ENCODE results near the gene DMRTC2. TPM values are rescaled to one million over a fixed set of nuclear protein-coding genes. Genes with fewer than 3 reads are reported as not detected.

Gene DMRTC2
- polyA plus RNA-seq, 3 donors = not detected

DNA sequence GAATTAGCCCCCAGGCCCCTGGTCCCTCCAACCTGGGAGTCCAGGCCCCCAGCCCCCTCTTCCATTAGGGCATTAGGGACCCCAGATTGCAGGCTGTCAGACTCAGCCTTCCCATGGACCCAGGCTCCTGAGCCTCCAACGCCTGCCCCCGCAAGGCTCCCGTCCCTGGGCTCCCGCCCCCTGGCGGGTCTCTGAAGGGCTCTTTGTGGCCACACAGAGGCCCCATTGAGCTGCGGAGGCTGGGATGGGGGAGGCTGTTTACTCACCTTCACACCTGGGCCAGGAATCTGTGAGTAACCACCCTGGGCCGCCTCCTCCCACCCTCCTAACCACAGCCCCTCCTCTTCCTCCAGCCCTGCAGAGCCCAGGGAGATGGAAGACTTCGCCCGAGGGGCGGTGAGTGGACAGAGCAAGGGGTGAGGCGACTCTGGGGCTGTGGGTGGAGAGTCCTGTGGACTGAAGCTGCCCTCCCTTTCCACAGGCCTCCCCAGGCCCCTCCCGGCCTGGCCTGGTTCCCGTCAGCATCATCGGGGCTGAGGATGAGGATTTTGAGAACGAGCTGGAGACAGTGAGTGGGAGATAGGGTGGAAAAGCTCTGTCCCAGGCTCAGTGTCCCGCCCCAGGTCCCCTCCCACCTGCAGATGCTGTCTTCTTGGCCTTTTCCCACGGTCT lies 43.0 kb downstream of the DMRTC2 start:
- no peak for DNase-seq (ENCODE audit: low read depth in 3 of 3, low spot score in 2 of 3)

DNA sequence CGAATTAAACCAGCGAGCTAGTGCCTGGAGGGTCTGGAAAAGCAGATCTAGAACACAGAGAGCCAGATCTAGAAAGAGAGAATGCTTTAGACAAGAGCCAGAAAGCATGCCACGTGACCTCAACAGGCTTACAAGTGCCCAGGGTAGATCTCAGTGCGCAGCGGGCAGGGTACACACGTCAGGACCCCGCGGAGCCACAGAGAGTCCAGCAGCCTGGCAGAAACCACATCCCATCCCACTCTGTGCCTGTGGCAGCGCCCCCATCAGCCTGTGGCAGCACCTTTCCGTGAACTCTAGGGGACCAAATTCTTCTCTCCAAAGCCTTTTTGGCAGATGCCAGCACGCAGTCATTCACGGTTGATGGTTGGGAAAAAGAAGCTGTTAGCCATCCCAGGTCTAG lies 44.1 kb downstream of the DMRTC2 start:
- no peak for DNase-seq (ENCODE audit: low read depth in 3 of 3, low spot score in 2 of 3)

DNA sequence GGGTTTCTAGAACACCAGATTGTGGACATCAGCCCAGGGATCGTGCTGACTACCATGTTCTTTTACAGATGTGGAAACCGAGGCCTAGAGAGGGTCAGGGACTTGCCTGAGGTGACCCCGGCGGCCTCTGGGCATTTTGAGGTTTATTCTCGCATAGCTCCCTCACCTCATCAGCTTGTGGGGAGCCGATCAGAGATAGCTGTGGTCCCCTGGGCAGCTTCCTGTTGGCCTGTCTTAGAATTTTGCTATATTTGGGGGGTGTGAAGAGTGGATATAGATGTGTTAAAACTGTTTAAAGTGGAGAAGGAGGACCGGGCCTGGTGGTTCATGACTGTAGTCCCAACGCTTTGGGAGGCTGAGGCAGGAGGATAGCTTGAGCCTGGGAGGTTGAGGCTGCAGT lies 45.1 kb downstream of the DMRTC2 start:
- DNase-seq (ENCODE audit: low read depth in 3 of 3, low spot score in 2 of 3) = no peak

DNA sequence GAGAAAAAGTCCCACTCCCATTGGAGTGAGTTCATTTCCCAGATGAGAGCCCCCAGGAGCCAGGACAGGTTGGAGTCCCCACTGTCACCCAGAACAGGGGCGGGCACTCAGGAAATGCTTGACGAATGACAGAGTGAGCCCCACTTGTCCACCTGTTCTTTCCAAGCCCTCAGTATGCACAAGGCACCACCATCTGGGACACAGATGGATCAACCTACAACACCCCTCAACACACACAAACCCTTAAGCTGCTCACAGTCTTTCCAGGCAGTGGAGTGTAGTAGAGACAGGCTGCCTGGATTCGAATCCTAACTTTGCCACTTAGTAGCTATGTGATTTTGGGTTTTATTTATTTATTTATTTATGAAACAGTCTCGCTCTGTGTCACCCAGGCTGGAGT lies 46.1 kb downstream of the DMRTC2 start:
- DNase-seq (ENCODE audit: low read depth in 3 of 3, low spot score in 2 of 3) = no peak

- no peak for DNase-seq (ENCODE audit: low read depth in 3 of 3, low spot score in 2 of 3)
Measured at GRCh38 chr19:41892173-41892902, 47.5 kb downstream of the DMRTC2 start.

DNA sequence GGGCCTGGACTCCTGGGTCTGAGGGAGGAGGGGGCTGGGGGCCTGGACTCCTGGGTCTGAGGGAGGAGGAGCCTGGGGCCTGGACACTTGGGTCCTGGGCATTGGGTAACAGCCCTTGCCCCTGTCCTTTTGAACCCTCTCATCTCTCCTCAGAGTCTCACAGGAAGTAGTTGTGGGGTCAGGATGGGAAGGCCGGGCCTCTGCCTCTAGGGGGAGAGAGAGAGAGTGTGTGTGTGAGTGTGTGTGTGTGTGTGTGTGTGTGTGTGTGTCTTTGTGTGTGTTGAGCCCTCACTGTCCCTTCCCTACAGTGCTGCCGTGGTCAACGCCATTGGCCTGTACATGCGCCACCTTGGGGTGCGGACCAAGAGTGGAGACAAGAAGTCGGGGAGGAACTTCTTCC lies 49.1 kb downstream of the DMRTC2 start:
- no peak for DNase-seq (ENCODE audit: low read depth in 3 of 3, low spot score in 2 of 3)

DNA sequence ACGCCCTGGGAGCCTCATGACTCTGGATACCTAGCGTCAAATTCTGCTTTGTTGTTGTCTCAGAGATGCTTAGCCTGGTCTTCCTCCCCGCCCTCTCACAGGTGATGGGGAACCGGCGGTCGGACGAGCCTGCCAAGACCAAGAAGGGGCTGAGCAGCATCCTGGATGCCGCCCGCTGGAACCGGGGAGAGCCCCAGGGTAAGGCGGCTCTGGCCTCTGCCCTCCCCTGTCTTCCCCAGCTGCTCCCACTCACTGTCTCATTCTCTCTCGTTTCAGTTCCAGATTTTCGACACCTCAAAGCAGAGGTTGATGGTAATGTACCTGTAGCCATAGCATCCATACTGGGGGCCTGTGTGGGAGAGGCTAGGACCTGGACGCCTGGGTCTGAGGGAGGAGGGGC lies 49.5 kb downstream of the DMRTC2 start:
- DNase-seq (ENCODE audit: low read depth in 3 of 3, low spot score in 2 of 3) = no peak

GRCh38 chr19:41895745-41896580 lies 51.1 kb downstream of the DMRTC2 start:
- no peak for DNase-seq (ENCODE audit: low read depth in 3 of 3, low spot score in 2 of 3)

GRCh38 chr19:41896581-41896942 lies 51.7 kb downstream of the DMRTC2 start:
- no peak for DNase-seq (ENCODE audit: low read depth in 3 of 3, low spot score in 2 of 3)

GRCh38 chr19:41897181-41897580 lies 52.3 kb downstream of the DMRTC2 start:
- no peak for DNase-seq (ENCODE audit: low read depth in 3 of 3, low spot score in 2 of 3)

GRCh38 chr19:41897820-41898219 lies 53.0 kb downstream of the DMRTC2 start:
- DNase-seq (ENCODE audit: low read depth in 3 of 3, low spot score in 2 of 3) = no peak

DNA sequence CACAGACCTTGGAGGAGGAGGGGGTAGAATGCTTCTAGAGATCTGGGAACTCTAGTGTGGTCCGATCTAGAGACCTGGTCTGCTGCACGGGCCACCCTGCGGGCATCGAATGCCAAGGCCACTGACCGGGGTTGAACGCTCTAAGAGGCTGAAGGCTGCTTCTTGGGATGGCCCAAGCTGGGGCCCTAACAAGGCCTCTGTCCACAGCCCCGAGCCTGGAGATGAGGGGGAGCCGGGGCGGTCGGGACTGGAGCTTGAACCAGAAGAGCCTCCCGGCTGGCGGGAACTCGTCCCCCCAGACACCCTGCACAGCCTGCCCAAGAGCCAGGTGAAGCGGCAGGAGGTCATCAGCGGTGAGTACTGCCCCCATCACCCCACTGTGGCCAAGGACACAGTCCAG lies 53.4 kb downstream of the DMRTC2 start:
- no peak for DNase-seq (ENCODE audit: low read depth in 3 of 3, low spot score in 2 of 3)

Other genes starting within 250 kb of the DMRTC2 start
- gene CEACAM4, start 218.0 kb upstream of the DMRTC2 start, polyA plus RNA-seq (ENCODE audit: insufficient read length in 3 of 3) = under 1 TPM in 1 of 3 donors, not detected in 2; 0.16 TPM
- gene CEACAM7, start 156.8 kb upstream of the DMRTC2 start, polyA plus RNA-seq (ENCODE audit: insufficient read length in 3 of 3) = not detected
- gene CEACAM5, start 136.4 kb upstream of the DMRTC2 start, polyA plus RNA-seq (ENCODE audit: insufficient read length in 3 of 3) = under 1 TPM in 2 of 3 donors, not detected in 1; 0.08 to 0.65 TPM
- gene CEACAM6, start 89.5 kb upstream of the DMRTC2 start, polyA plus RNA-seq (ENCODE audit: insufficient read length in 3 of 3) = under 1 TPM; 0.08 to 0.24 (median 0.10) TPM
- not detected for gene CEACAM3, start 48.5 kb upstream of the DMRTC2 start, polyA plus RNA-seq (ENCODE audit: insufficient read length in 3 of 3)
- gene LYPD4, start 359 bp upstream of the DMRTC2 start, polyA plus RNA-seq (ENCODE audit: insufficient read length in 3 of 3) = not detected
- gene RPS19, start 15.2 kb downstream of the DMRTC2 start, polyA plus RNA-seq (ENCODE audit: insufficient read length in 3 of 3) = 1,000 to 10,000 TPM; 1,197 to 1,314 (median 1,210) TPM
- gene CD79A, start 32.2 kb downstream of the DMRTC2 start, polyA plus RNA-seq (ENCODE audit: insufficient read length in 3 of 3) = under 1 TPM; 0.61 to 0.87 (median 0.71) TPM
- 10 to 100 TPM; 29.8 to 32.8 (median 30.4) TPM for gene ARHGEF1, start 38.1 kb downstream of the DMRTC2 start, polyA plus RNA-seq (ENCODE audit: insufficient read length in 3 of 3)
- gene ERFL, start 83.4 kb downstream of the DMRTC2 start, polyA plus RNA-seq (ENCODE audit: insufficient read length in 3 of 3) = under 1 TPM; 0.06 to 0.07 (median 0.06) TPM
- 10 to 100 TPM; 42.3 to 79.3 (median 66.9) TPM for gene RABAC1, start 114.3 kb downstream of the DMRTC2 start, polyA plus RNA-seq (ENCODE audit: insufficient read length in 3 of 3)
- under 1 TPM in 1 of 3 donors, not detected in 2; 0.62 TPM for gene ATP1A3, start 149.2 kb downstream of the DMRTC2 start, polyA plus RNA-seq (ENCODE audit: insufficient read length in 3 of 3)
- gene GRIK5, start 225.2 kb downstream of the DMRTC2 start, polyA plus RNA-seq (ENCODE audit: insufficient read length in 3 of 3) = 10 to 100 TPM; 19.1 to 20.0 (median 19.4) TPM
- gene ZNF574, start 231.1 kb downstream of the DMRTC2 start, polyA plus RNA-seq (ENCODE audit: insufficient read length in 3 of 3) = 10 to 100 TPM; 12.1 to 15.1 (median 14.0) TPM